SK-N-SH (cell line): ENCODE results near the gene DACH1. TPM values are rescaled to one million over a fixed set of nuclear protein-coding genes. Genes with fewer than 3 reads are reported as not detected.

Source experiments
- CTCF ChIA-PET: fragments of 300-600, 350-600 bp; formaldehyde crosslinking; extraction: SDS; loops from one replicate; lab custom pipeline; 2021; lab: Yijun Ruan, JAX
- POLR2A ChIA-PET: fragments of 350-600 bp; sonication (Branson Sonifier 250); formaldehyde crosslinking; extraction: SDS; loops from one replicate; lab custom pipeline; 2020; ENCODE audit warnings: antibody characterized with exemption, inconsistent platforms; lab: Yijun Ruan, JAX
- DNase-seq: peaks from one replicate; pipeline ENCODE4 v3.0.0; 2012
- H2AFZ ChIP-seq: fragments of 200-600 bp; sonication (generic); 2 replicates; pipeline ENCODE4 v1.8.1; 2016; ENCODE audit warnings: antibody characterized with exemption, mild to moderate bottlenecking, low read depth
- H3F3A ChIP-seq: fragments of 200-600 bp; sonication (generic); replicated peaks from 2 replicates; pipeline ENCODE3; 2016; ENCODE audit warnings: antibody characterized with exemption, mild to moderate bottlenecking; ENCODE audit not compliant: insufficient read depth
- H3K27ac ChIP-seq, 2 experiments: fragments of 200-500 bp in 1 of 2; fragments of 200-600 bp in 1 of 2; sonication (Bioruptor generic) in 1 of 2; sonication (generic), shearing (Covaris generic) in 1 of 2; 2 replicates each; pipeline versions ENCODE4 v1.5.1 to v1.6.1; 2014 to 2016; ENCODE audit warnings: low read depth in 2 of 2, inconsistent platforms in 1 of 2, low read length in 1 of 2, mild to moderate bottlenecking in 1 of 2, mixed read lengths in 1 of 2
- H3K27me3 ChIP-seq: fragments of 200-600 bp; sonication (generic), shearing (Covaris generic); 2 replicates; pipeline ENCODE4 v1.6.1; 2016; ENCODE audit warnings: mixed run types; ENCODE audit not compliant: insufficient read depth
- H3K36me3 ChIP-seq, 2 experiments: fragments of 200-500 bp in 1 of 2; fragments of 200-600 bp in 1 of 2; sonication (Bioruptor generic) in 1 of 2; sonication (generic) in 1 of 2; replicated peaks in 1 of 2; 2 replicates each; pipeline versions ENCODE3 to v1.5.1; 2014 to 2016; ENCODE audit warnings: low read length in 1 of 2, mild to moderate bottlenecking in 1 of 2; ENCODE audit not compliant: insufficient read depth in 2 of 2, control insufficient read depth in 1 of 2
- H3K4me1 ChIP-seq, 2 experiments: fragments of 200-500 bp in 1 of 2; fragments of 200-600 bp in 1 of 2; sonication (Bioruptor generic) in 1 of 2; sonication (generic), shearing (Covaris generic) in 1 of 2; 2 replicates each; pipeline versions ENCODE4 v1.5.1 to v1.6.1; 2014 to 2016; ENCODE audit warnings: low read depth in 1 of 2, low read length in 1 of 2, mixed run types in 1 of 2; ENCODE audit not compliant: insufficient read depth in 2 of 2, control insufficient read depth in 1 of 2
- H3K4me2 ChIP-seq: fragments of 200-600 bp; sonication (generic), shearing (Covaris generic); 2 replicates; pipeline ENCODE4 v1.6.1; 2017; ENCODE audit warnings: mixed run types
- H3K4me3 ChIP-seq, 2 experiments: fragments of 200-500 bp in 1 of 2; fragments of 200-600 bp in 1 of 2; sonication (Bioruptor generic) in 1 of 2; sonication (generic), shearing (Covaris generic) in 1 of 2; 2 replicates each; pipeline versions ENCODE4 v1.5.1 to v1.8.1; 2014 to 2016; ENCODE audit warnings: low read depth in 2 of 2, inconsistent platforms in 1 of 2, low read length in 1 of 2, mild to moderate bottlenecking in 1 of 2, mixed read lengths in 1 of 2, moderate library complexity in 1 of 2
- H3K79me2 ChIP-seq: fragments of 200-600 bp; sonication (generic); 2 replicates; pipeline ENCODE4 v1.8.1; 2017; ENCODE audit warnings: mild to moderate bottlenecking; ENCODE audit not compliant: insufficient read depth
- H3K9ac ChIP-seq: fragments of 200-600 bp; sonication (generic); 2 replicates; pipeline ENCODE4 v1.6.1; 2017; ENCODE audit warnings: mixed run types
- H3K9me2 ChIP-seq: fragments of 200-600 bp; sonication (generic); 2 replicates; pipeline ENCODE4 v1.6.1; 2017; ENCODE audit warnings: mixed run types
- H3K9me3 ChIP-seq: fragments of 200-600 bp; sonication (generic); 2 replicates; pipeline ENCODE4 v1.6.1; 2017; ENCODE audit warnings: mixed run types, mild to moderate bottlenecking, moderate library complexity
- H4K20me1 ChIP-seq: fragments of 200-600 bp; sonication (generic); 2 replicates; pipeline ENCODE4 v1.6.1; 2017; ENCODE audit warnings: mild to moderate bottlenecking, mixed run types; ENCODE audit not compliant: insufficient read depth
- CHD2 ChIP-seq: fragments of 150-350 bp; IDR thresholded peaks from 2 replicates; pipeline ENCODE4 v1.6.1; 2018; ENCODE audit warnings: low read length; ENCODE audit not compliant: partially characterized antibody
- EZH2phosphoT487 ChIP-seq: fragments of 200-600 bp; sonication (generic); IDR thresholded peaks from 2 replicates; pipeline ENCODE4 v1.6.1; 2017; ENCODE audit warnings: low read depth, mixed run types, mild to moderate bottlenecking, antibody characterized with exemption, moderate library complexity, borderline replicate concordance
- FOSL2 ChIP-seq: IDR thresholded peaks from 2 replicates; pipeline ENCODE4 v1.4.0; 2012; ENCODE audit warnings: low read depth, mild to moderate bottlenecking, moderate library complexity, borderline replicate concordance
- FOXM1 ChIP-seq: IDR thresholded peaks from 2 replicates; pipeline ENCODE4 v1.4.0; 2012; ENCODE audit warnings: low read depth, mild to moderate bottlenecking
- GABPA ChIP-seq: IDR thresholded peaks from 2 replicates; pipeline ENCODE4 v1.4.0; 2012; ENCODE audit warnings: low read depth, mild to moderate bottlenecking
- MEF2A ChIP-seq: IDR thresholded peaks from 2 replicates; pipeline ENCODE4 v1.4.0; 2012; ENCODE audit warnings: low read depth, borderline replicate concordance
- MXI1 ChIP-seq: IDR thresholded peaks from 2 replicates; pipeline ENCODE4 v1.6.1; 2012; ENCODE audit warnings: mild to moderate bottlenecking, low read depth, low read length, improper control_type of control experiment
- NFIC ChIP-seq: IDR thresholded peaks from 2 replicates; pipeline ENCODE4 v1.4.0; 2012; ENCODE audit warnings: borderline replicate concordance
- POLR2AphosphoS5 ChIP-seq: IDR thresholded peaks from 2 replicates; pipeline ENCODE4 v1.6.1; 2012; ENCODE audit warnings: low read depth, low read length
- RAD21 ChIP-seq: IDR thresholded peaks from 2 replicates; pipeline ENCODE4 v1.6.1; 2012; ENCODE audit warnings: mild to moderate bottlenecking, low read length
- RCOR1 ChIP-seq: fragments of 150-350 bp; IDR thresholded peaks from 2 replicates; pipeline ENCODE4 v1.6.1; 2017; ENCODE audit warnings: antibody characterized with exemption, low read length
- RFX5 ChIP-seq: IDR thresholded peaks from 2 replicates; pipeline ENCODE4 v1.6.1; 2012; ENCODE audit warnings: mild to moderate bottlenecking, improper control_type of control experiment, low read length
- SIN3A ChIP-seq: IDR thresholded peaks from 2 replicates; pipeline ENCODE4 v1.6.1; 2012; ENCODE audit warnings: low read depth, mild to moderate bottlenecking, low read length, moderate library complexity, borderline replicate concordance
- SMC3 ChIP-seq: IDR thresholded peaks from 2 replicates; pipeline ENCODE4 v1.6.1; 2012; ENCODE audit warnings: low read depth, low read length, improper control_type of control experiment
- TAF1 ChIP-seq: IDR thresholded peaks from 2 replicates; pipeline ENCODE4 v1.6.1; 2012; ENCODE audit warnings: low read depth, mild to moderate bottlenecking, low read length, moderate library complexity, borderline replicate concordance
- YY1 ChIP-seq: IDR thresholded peaks from 2 replicates; pipeline ENCODE4 v1.4.0; 2012; ENCODE audit warnings: low read depth, mild to moderate bottlenecking
- WGBS: methylation state at CpG from one replicate; pipeline ENCODE4 v1.1.6; 2017; ENCODE audit warnings: low lambda C conversion rate; 5-methylcytosine and 5-hydroxymethylcytosine counted together
- polyA plus RNA-seq, 3 experiments: library from polyadenylated mRNA; depleted of rRNA; stranded (reverse); fragments of >200 nt; gene quantifications; 2 replicates each; pipeline ENCODE4 v1.2.3, GENCODE V29; 2012
- TF ChIP-seq, protein P1 (sequence below): IDR thresholded peaks from 2 replicates; pipeline ENCODE4 v1.4.0; 2012; ENCODE audit warnings: low read depth, borderline replicate concordance
- TF ChIP-seq, protein P2 (sequence below): IDR thresholded peaks from 2 replicates; pipeline ENCODE4 v1.4.0; 2012; ENCODE audit warnings: low read depth
- TF ChIP-seq, protein P3 (sequence below): IDR thresholded peaks from 2 replicates; pipeline ENCODE4; 2012
- TF ChIP-seq, protein P4 (sequence below): IDR thresholded peaks from 2 replicates; pipeline ENCODE4 v1.4.0; 2012; ENCODE audit warnings: low read depth, borderline replicate concordance

DACH1 gene
- polyA plus RNA-seq, 1 of the 3 experiments (the other 2 are of a cell fraction): 0.21 TPM

DNA sequence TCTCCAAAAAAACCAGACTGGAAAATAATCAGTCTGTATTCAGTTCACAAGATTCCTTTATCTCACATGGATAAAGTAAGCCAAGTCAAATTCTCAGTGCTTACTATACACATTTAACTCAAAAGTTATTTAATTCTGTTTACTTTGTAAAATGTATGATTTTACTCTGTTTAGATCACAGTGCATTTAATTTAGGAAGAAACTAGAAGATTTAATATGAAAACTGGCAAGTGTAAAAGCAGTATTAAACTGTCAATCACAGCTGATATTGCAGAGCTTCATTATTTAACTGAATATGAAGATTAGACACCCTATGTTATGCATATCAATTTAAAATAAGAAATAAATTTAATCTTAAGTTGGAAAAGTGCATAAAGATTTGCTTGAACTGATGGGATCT is 78.0 kb downstream of the DACH1 start:
- ChIA-PET CTCF (no interaction called here), POLR2A (no interaction called here)
- Histone ChIP-seq H2AFZ (no peak overlapping the region), H3K4me3 (no peak overlapping the region), H4K20me1 (no peaks in the 10 kb centered on the region), H3K4me1 (no peaks in the 10 kb centered on the region; a peak in 2 of 4 replicates), H3K27ac (no peak overlapping the region), H3F3A (no peaks in the 10 kb centered on the region), H3K4me2 (no peak overlapping the region), H3K79me2 (no peaks in the 10 kb centered on the region), H3K36me3 (no peaks in the 10 kb centered on the region), H3K9me2 (no peaks in the 10 kb centered on the region), H3K9ac (no peak overlapping the region), H3K27me3 (no peaks in the 10 kb centered on the region), H3K9me3 (no peaks in the 10 kb centered on the region)
- no peak for TF ChIP-seq RCOR1
- TF ChIP-seq YY1: no peak
- no peak for TF ChIP-seq RAD21
- no peak for TF ChIP-seq RFX5
- no peak for TF ChIP-seq SIN3A
- no peak for TF ChIP-seq EZH2phosphoT487
- no peak for TF ChIP-seq MXI1
- no peak for TF ChIP-seq POLR2AphosphoS5
- TF ChIP-seq, protein P1, sequence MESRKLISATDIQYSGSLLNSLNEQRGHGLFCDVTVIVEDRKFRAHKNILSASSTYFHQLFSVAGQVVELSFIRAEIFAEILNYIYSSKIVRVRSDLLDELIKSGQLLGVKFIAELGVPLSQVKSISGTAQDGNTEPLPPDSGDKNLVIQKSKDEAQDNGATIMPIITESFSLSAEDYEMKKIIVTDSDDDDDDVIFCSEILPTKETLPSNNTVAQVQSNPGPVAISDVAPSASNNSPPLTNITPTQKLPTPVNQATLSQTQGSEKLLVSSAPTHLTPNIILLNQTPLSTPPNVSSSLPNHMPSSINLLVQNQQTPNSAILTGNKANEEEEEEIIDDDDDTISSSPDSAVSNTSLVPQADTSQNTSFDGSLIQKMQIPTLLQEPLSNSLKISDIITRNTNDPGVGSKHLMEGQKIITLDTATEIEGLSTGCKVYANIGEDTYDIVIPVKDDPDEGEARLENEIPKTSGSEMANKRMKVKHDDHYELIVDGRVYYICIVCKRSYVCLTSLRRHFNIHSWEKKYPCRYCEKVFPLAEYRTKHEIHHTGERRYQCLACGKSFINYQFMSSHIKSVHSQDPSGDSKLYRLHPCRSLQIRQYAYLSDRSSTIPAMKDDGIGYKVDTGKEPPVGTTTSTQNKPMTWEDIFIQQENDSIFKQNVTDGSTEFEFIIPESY: no peak
- TF ChIP-seq, protein P2, sequence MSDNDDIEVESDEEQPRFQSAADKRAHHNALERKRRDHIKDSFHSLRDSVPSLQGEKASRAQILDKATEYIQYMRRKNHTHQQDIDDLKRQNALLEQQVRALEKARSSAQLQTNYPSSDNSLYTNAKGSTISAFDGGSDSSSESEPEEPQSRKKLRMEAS: no peak
- TF ChIP-seq, protein P3, sequence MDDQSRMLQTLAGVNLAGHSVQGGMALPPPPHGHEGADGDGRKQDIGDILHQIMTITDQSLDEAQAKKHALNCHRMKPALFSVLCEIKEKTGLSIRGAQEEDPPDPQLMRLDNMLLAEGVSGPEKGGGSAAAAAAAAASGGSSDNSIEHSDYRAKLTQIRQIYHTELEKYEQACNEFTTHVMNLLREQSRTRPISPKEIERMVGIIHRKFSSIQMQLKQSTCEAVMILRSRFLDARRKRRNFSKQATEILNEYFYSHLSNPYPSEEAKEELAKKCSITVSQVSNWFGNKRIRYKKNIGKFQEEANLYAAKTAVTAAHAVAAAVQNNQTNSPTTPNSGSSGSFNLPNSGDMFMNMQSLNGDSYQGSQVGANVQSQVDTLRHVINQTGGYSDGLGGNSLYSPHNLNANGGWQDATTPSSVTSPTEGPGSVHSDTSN: no peak
- TF ChIP-seq FOXM1: no peak
- TF ChIP-seq NFIC: no peak
- no peak for TF ChIP-seq FOSL2
- no peak for TF ChIP-seq SMC3
- DNase-seq: no peak

DNA sequence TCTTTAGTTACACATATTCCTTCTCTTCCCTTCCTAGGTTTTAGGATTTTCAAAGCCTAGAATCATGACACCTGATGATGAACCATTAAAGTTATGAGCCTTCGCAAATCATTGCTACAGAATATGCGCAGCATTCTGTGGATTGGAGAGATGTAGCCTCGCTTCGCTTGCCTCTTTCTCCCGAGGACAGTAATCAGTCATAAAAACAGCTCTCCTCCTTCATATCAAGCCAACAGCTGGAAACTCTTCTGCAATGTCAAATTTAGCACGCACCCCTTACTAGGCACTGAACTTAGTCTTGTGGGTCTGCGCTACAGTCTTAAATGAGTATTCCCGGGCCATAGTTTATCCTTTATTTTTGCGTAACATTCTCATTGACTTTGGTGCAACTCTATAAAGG is 79.6 kb downstream of the DACH1 start:
- no peak overlapping the region for H3K4me3 ChIP-seq
- H3K27me3 ChIP-seq: no peaks in the 10 kb centered on the region
- no peaks in the 10 kb centered on the region for H3K79me2 ChIP-seq
- no peak overlapping the region for H3K9ac ChIP-seq
- H2AFZ ChIP-seq: no peak overlapping the region
- no peak for DNase-seq
- H4K20me1 ChIP-seq: no peaks in the 10 kb centered on the region
- POLR2A ChIA-PET: no interaction called here
- CTCF ChIA-PET: interaction anchor here (1.3 kb wide), 1 partner anchor 10 kb away, joined by 3 read pairs; no protein-coding TSS in a partner anchor
- no peaks in the 10 kb centered on the region for H3K9me2 ChIP-seq
- H3K4me2 ChIP-seq: no peak overlapping the region
- H3F3A ChIP-seq: no peaks in the 10 kb centered on the region
- no peak overlapping the region for H3K27ac ChIP-seq
- 95% methylated on average over 9 of the region's 9 CpGs for WGBS
- no peaks in the 10 kb centered on the region; a peak in 2 of 4 replicates for H3K4me1 ChIP-seq
- no peak for TF ChIP-seq TAF1
- no peak for TF ChIP-seq CHD2
- TF ChIP-seq GABPA: no peak
- no peak for TF ChIP-seq SIN3A
- no peak for TF ChIP-seq FOSL2
- TF ChIP-seq, protein P4, sequence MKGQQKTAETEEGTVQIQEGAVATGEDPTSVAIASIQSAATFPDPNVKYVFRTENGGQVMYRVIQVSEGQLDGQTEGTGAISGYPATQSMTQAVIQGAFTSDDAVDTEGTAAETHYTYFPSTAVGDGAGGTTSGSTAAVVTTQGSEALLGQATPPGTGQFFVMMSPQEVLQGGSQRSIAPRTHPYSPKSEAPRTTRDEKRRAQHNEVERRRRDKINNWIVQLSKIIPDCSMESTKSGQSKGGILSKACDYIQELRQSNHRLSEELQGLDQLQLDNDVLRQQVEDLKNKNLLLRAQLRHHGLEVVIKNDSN: no peak
- TF ChIP-seq RAD21: no peak
- no peak for TF ChIP-seq MEF2A
- no peaks in the 10 kb centered on the region for H3K36me3 ChIP-seq
- H3K9me3 ChIP-seq: no peaks in the 10 kb centered on the region
